K562 (cell line): ENCODE data around the gene HPCA. TPM values are rescaled to one million over a fixed set of nuclear protein-coding genes. Genes with fewer than 3 reads are reported as not detected.

Source experiments
- CREBBP ChIP-seq: IDR thresholded peaks from one replicate; pipeline ENCODE4 v1.6.1; 2012; ENCODE audit warnings: low read depth, mild to moderate bottlenecking, control low read depth, inconsistent platforms, low read length
- HDAC8 ChIP-seq: fragments of 450-650 bp; IDR thresholded peaks from 2 replicates; pipeline ENCODE4 v1.6.1; 2016; ENCODE audit warnings: mild to moderate bottlenecking, missing genetic modification characterization, moderate library complexity, missing compliant biosample characterization
- L3MBTL2 ChIP-seq: fragments of 450-650 bp; IDR thresholded peaks from 2 replicates; pipeline ENCODE4 v1.6.1; 2016; ENCODE audit warnings: mild to moderate bottlenecking, moderate library complexity
- NFE2 ChIP-seq: IDR thresholded peaks from 2 replicates; pipeline ENCODE4 v1.6.1; 2014; ENCODE audit warnings: antibody characterized with exemption, low read depth
- NFIC ChIP-seq: fragments of 450-650 bp; IDR thresholded peaks from 2 replicates; pipeline ENCODE4 v1.6.1; 2017; ENCODE audit warnings: mild to moderate bottlenecking, inconsistent platforms
- POLR2G ChIP-seq: fragments of 200-400 bp; formaldehyde crosslinking; IDR thresholded peaks from 2 replicates; pipeline ENCODE4 v1.6.1; 2017; ENCODE audit warnings: low read depth, mild to moderate bottlenecking, antibody characterized with exemption, low read length, moderate library complexity
- POLR3A ChIP-seq: IDR thresholded peaks from 2 replicates; pipeline ENCODE4 v1.6.1; 2011; ENCODE audit warnings: borderline replicate concordance, mild to moderate bottlenecking, moderate library complexity; ENCODE audit not compliant: insufficient read length, insufficient read depth; ENCODE audit errors: extremely low read depth
- RBFOX2 ChIP-seq: fragments of 200-400 bp; formaldehyde crosslinking; IDR thresholded peaks from 2 replicates; pipeline ENCODE4 v1.6.1; 2017; ENCODE audit warnings: low read depth, mild to moderate bottlenecking, low read length, moderate library complexity
- RBM39 ChIP-seq: fragments of 200-400 bp; formaldehyde crosslinking; optimal IDR thresholded peaks from 2 replicates; pipeline ENCODE3; 2018; ENCODE audit warnings: low read depth, low read length
- RNF2 ChIP-seq: sonication (generic); IDR thresholded peaks from 2 replicates; pipeline ENCODE4 v1.6.1; 2016
- SPI1 ChIP-seq: IDR thresholded peaks from 2 replicates; pipeline ENCODE4 v1.6.1; 2011; ENCODE audit warnings: low read depth, low read length, control low read depth, borderline replicate concordance
- TAF15 ChIP-seq: fragments of 200-400 bp; formaldehyde crosslinking; IDR thresholded peaks from 2 replicates; pipeline ENCODE4 v1.6.1; 2017; ENCODE audit warnings: mild to moderate bottlenecking, low read depth, low read length, moderate library complexity
- TCFL5 ChIP-seq: fragments of 250-450 bp; sonication (Bioruptor Pico); conservative IDR thresholded peaks from 2 replicates; pipeline ENCODE4 v1.6.1; 2021; ENCODE audit warnings: mild to moderate bottlenecking, moderate library complexity, matching md5 sums
- polyA plus RNA-seq, 8 experiments: library from polyadenylated mRNA; depleted of rRNA in 4 of 8; stranded (reverse) in 5 of 8; unstranded in 3 of 8; fragments of >200 nt; fragmentation: Nextera tagmentation in 2 of 8; fragmentation: Illumina TruSeq in 1 of 8; extraction: Ambion mirVana in 2 of 8; extraction: Trizol in 1 of 8; gene quantifications; 2 replicates each; pipeline versions ENCODE4 v1.2.1 to v1.2.3, GENCODE V29; 2011 to 2014; ENCODE audit warnings: inconsistent platforms in 1 of 8, missing spikeins in 1 of 8
- total RNA-seq, 7 experiments: library from RNA; depleted of rRNA in 6 of 7; stranded (reverse); fragments of >200 nt in 6 of 7; fragmentation: Illumina TruSeq in 2 of 7; extraction: Trizol in 2 of 7; gene quantifications; 2 replicates each; pipeline versions ENCODE4 v1.2.1 to v1.2.3, GENCODE V29; 2011 to 2021; ENCODE audit warnings: low replicate concordance in 1 of 7
- TF ChIP-seq, protein P1 (sequence below), 2 experiments: fragments of 200-800 bp in 1 of 2; sonication (Bioruptor generic) in 1 of 2; sonication (generic) in 1 of 2; formaldehyde crosslinking in 1 of 2; IDR thresholded peaks in 1 of 2; conservative IDR thresholded peaks in 1 of 2; 2 replicates each; pipeline versions ENCODE4 v1.5.0 to v1.6.1; 2016 to 2020; ENCODE audit warnings: missing compliant biosample characterization in 1 of 2, missing genetic modification characterization in 1 of 2, missing genetic modification reagents in 1 of 2
- TF ChIP-seq, protein P2 (sequence below): fragments of 250-450 bp; sonication (Bioruptor Pico); IDR thresholded peaks from 2 replicates; pipeline ENCODE4 v1.5.0; 2021; ENCODE audit warnings: mild to moderate bottlenecking, borderline replicate concordance
- TF ChIP-seq, protein P3 (sequence below): sonication (generic); formaldehyde crosslinking; IDR thresholded peaks from 2 replicates; pipeline ENCODE4 v1.8.0; 2022; ENCODE audit warnings: mild to moderate bottlenecking, missing genetic modification reagents
- TF ChIP-seq, protein P4 (sequence below): fragments of 250-450 bp; sonication (Bioruptor Pico); IDR thresholded peaks from 2 replicates; pipeline ENCODE4 v1.4.0; 2020; ENCODE audit warnings: mild to moderate bottlenecking
- TF ChIP-seq, protein P5 (sequence below): fragments of 450-650 bp; IDR thresholded peaks from 2 replicates; pipeline ENCODE4 v1.6.1; 2014; ENCODE audit warnings: low read depth, mild to moderate bottlenecking, moderate library complexity, borderline replicate concordance

HPCA gene
- total and polyA plus RNA-seq, 9 of the 15 experiments (the other 6 are each of a cell fraction or from before 2014, with no cell fraction given) = not detected

DNA sequence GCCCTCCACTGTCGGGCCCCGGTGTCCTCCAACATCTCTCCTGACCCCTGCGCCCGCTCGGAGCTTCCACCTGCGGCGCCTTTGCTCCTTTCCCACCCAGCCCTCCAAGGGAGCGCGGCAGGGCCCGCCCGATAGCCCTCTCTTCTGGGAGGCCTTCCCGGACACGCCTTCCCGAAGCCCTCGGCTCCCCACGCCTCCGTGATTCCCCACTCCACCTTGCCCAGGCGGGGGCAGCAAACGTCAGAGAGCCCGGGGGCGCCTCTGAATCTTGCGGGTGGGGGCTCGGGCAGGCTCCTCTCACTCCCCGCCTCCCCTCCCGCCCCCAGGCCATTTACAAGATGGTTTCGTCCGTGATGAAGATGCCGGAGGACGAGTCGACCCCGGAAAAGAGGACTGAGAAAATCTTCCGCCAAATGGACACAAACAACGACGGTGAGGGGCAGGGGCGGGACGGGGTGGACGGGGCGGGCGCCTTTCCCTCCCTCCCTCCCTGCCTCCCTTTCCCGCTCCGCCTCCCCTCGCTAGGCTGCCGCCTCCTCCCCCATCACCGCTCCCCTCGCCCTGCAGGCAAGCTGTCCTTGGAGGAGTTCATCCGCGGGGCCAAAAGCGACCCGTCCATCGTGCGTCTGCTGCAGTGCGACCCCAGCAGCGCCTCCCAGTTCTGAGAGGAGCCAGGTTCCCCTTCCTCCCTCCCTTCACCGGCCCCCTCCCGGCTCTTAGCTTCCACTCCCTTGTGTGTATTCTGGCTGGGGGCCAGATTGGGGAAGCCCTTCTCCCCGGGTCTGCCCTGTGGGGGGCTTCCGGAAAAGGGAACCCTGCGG is 7.1 kb downstream of the HPCA start (continued):
- TF ChIP-seq, protein P1, sequence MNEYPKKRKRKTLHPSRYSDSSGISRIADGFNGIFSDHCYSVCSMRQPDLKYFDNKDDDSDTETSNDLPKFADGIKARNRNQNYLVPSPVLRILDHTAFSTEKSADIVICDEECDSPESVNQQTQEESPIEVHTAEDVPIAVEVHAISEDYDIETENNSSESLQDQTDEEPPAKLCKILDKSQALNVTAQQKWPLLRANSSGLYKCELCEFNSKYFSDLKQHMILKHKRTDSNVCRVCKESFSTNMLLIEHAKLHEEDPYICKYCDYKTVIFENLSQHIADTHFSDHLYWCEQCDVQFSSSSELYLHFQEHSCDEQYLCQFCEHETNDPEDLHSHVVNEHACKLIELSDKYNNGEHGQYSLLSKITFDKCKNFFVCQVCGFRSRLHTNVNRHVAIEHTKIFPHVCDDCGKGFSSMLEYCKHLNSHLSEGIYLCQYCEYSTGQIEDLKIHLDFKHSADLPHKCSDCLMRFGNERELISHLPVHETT (CRISPR knock-in tag; conservative IDR thresholded peaks at IDR 0.05 in 1 of 2, IDR thresholded peaks at IDR 0.05 in 1 of 2) = no peak
- TF ChIP-seq, protein P2, sequence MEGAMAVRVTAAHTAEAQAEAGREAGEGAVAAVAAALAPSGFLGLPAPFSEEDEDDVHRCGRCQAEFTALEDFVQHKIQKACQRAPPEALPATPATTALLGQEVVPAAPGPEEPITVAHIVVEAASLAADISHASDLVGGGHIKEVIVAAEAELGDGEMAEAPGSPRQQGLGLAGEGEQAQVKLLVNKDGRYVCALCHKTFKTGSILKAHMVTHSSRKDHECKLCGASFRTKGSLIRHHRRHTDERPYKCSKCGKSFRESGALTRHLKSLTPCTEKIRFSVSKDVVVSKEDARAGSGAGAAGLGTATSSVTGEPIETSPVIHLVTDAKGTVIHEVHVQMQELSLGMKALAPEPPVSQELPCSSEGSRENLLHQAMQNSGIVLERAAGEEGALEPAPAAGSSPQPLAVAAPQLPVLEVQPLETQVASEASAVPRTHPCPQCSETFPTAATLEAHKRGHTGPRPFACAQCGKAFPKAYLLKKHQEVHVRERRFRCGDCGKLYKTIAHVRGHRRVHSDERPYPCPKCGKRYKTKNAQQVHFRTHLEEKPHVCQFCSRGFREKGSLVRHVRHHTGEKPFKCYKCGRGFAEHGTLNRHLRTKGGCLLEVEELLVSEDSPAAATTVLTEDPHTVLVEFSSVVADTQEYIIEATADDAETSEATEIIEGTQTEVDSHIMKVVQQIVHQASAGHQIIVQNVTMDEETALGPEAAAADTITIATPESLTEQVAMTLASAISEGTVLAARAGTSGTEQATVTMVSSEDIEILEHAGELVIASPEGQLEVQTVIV (CRISPR knock-in tag) = no peak
- TF ChIP-seq HDAC8 (tag) = no peak
- TF ChIP-seq RBFOX2 = no peak; the same call in 1 of the 2 replicates
- no peak for TF ChIP-seq RNF2
- no peak for TF ChIP-seq TCFL5 (CRISPR knock-in tag)
- no peak for TF ChIP-seq POLR3A
- TF ChIP-seq, protein P3, sequence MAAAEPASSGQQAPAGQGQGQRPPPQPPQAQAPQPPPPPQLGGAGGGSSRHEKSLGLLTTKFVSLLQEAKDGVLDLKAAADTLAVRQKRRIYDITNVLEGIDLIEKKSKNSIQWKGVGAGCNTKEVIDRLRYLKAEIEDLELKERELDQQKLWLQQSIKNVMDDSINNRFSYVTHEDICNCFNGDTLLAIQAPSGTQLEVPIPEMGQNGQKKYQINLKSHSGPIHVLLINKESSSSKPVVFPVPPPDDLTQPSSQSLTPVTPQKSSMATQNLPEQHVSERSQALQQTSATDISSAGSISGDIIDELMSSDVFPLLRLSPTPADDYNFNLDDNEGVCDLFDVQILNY (CRISPR knock-in tag) = no peak
- TF ChIP-seq RBM39 = no peak
- 0 out of 2 replicates have a peak, but pooled peaks have one; percentile 22 for TF ChIP-seq POLR2G
- TF ChIP-seq L3MBTL2 = peak; percentile 67; the same call in 1 of the 2 replicates
- no peak for TF ChIP-seq TAF15
- no peak for TF ChIP-seq NFE2
- peak; percentile 82 for TF ChIP-seq NFIC
- TF ChIP-seq, protein P4, sequence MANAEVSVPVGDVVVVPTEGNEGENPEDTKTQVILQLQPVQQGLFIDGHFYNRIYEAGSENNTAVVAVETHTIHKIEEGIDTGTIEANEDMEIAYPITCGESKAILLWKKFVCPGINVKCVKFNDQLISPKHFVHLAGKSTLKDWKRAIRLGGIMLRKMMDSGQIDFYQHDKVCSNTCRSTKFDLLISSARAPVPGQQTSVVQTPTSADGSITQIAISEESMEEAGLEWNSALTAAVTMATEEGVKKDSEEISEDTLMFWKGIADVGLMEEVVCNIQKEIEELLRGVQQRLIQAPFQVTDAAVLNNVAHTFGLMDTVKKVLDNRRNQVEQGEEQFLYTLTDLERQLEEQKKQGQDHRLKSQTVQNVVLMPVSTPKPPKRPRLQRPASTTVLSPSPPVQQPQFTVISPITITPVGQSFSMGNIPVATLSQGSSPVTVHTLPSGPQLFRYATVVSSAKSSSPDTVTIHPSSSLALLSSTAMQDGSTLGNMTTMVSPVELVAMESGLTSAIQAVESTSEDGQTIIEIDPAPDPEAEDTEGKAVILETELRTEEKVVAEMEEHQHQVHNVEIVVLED = no peak
- no peak for TF ChIP-seq CREBBP
- TF ChIP-seq SPI1 = no peak
- TF ChIP-seq, protein P5, sequence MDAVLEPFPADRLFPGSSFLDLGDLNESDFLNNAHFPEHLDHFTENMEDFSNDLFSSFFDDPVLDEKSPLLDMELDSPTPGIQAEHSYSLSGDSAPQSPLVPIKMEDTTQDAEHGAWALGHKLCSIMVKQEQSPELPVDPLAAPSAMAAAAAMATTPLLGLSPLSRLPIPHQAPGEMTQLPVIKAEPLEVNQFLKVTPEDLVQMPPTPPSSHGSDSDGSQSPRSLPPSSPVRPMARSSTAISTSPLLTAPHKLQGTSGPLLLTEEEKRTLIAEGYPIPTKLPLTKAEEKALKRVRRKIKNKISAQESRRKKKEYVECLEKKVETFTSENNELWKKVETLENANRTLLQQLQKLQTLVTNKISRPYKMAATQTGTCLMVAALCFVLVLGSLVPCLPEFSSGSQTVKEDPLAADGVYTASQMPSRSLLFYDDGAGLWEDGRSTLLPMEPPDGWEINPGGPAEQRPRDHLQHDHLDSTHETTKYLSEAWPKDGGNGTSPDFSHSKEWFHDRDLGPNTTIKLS = 0 out of 2 replicates have a peak, but pooled peaks have one; percentile 10
